Breast epithelium (tissue), 4 donors: ENCODE data around the gene KCTD15. TPM values are rescaled to one million over a fixed set of nuclear protein-coding genes. Genes with fewer than 3 reads are reported as not detected.

Source experiments
- DNase-seq, 2 donors: peaks; one replicate each; pipeline ENCODE4 v3.0.0-alpha.2; 2019; ENCODE audit warnings: low spot score in 2 of 2
- H3K27ac ChIP-seq, 2 donors: fragments of 200-600 bp; sonication (generic) in 1 of 2; one replicate each; pipeline ENCODE4 v1.5.1; 2016 to 2019; ENCODE audit warnings: mild to moderate bottlenecking in 1 of 2
- H3K27me3 ChIP-seq, 2 donors: fragments of 200-600 bp; sonication (generic) in 1 of 2; one replicate each; pipeline versions ENCODE4 v1.5.1 to v1.6.0; 2017 to 2019; ENCODE audit warnings: control low read depth in 1 of 2, mild to moderate bottlenecking in 1 of 2
- H3K36me3 ChIP-seq: fragments of 200-600 bp; one replicate; pipeline ENCODE4 v1.5.1; 2019
- H3K4me1 ChIP-seq, 2 donors: fragments of 200-600 bp; sonication (generic); one replicate each; pipeline ENCODE4 v1.5.1; 2016 to 2019; ENCODE audit warnings: control low read depth in 1 of 2
- H3K4me3 ChIP-seq, 3 donors: fragments of 200-600 bp; sonication (generic); 1 replicate in 2 of 3; 2 replicates in 1 of 3; pipeline ENCODE4 v1.5.1; 2016 to 2019; ENCODE audit warnings: mild to moderate bottlenecking in 3 of 3, moderate library complexity in 2 of 3
- H3K9me3 ChIP-seq, 2 donors: fragments of 200-600 bp; sonication (generic) in 1 of 2; one replicate each; pipeline ENCODE4 v1.5.1; 2016 to 2019; ENCODE audit warnings: control low read depth in 1 of 2
- CTCF ChIP-seq, 3 donors: fragments of 450-650 bp; IDR thresholded peaks; one replicate each; pipeline ENCODE4 v1.5.1; 2016 to 2017; ENCODE audit warnings: antibody characterized with exemption in 3 of 3, mild to moderate bottlenecking in 3 of 3, moderate library complexity in 3 of 3
- POLR2A ChIP-seq: fragments of 450-650 bp; IDR thresholded peaks from one replicate; pipeline ENCODE4 v1.6.1; 2016; ENCODE audit warnings: antibody characterized with exemption, mild to moderate bottlenecking, moderate library complexity
- POLR2AphosphoS5 ChIP-seq, 3 donors: sonication (generic); formaldehyde crosslinking; IDR thresholded peaks; one replicate each; pipeline ENCODE4 v1.6.1; 2017; ENCODE audit warnings: antibody characterized with exemption in 3 of 3
- intact Hi-C: fragments of 100-400 bp; cut with DNase I; formaldehyde crosslinking; loops from one replicate; pipeline ENCODE4 v1.15.1; 2023; ENCODE audit warnings: low total_unique reads
- total RNA-seq, 3 donors: library from RNA; depleted of rRNA; stranded (reverse); fragments of >200 nt; gene quantifications; one replicate each; pipeline ENCODE4 v1.1.0, GENCODE V29; 2016

Gene KCTD15
- total RNA-seq, 3 donors from 2014 or later, result 14.6 to 52.4 (median 36.1) TPM

GRCh38 chr19:33849551-33850147 is 53.0 kb downstream of the KCTD15 start:
- Histone ChIP-seq H3K36me3 (no peaks in the 10 kb centered on the region), H3K27me3 (no peaks in the 10 kb centered on the region), H3K9me3 (peaks cover 4 to 8% of the 10 kb centered on the region in 2 donors), H3K4me3 (no peak overlapping the region), H3K27ac (no peak overlapping the region), H3K4me1 (no peaks in the 10 kb centered on the region)
- TF ChIP-seq CTCF (IDR thresholded peaks at IDR 0.05) (no peak), POLR2AphosphoS5 (IDR thresholded peaks at IDR 0.05) (no peak), POLR2A (no peak)
- DNase-seq, result no peak
- intact Hi-C loops, result no loop called here

- DNase-seq, result no peak
- no peak overlapping the region for H3K4me3 ChIP-seq
- intact Hi-C loops, result no loop called here
These were observed 62.3 kb downstream of the KCTD15 start for GRCh38 chr19:33859016-33859415.

GRCh38 chr19:33860312-33861090 is 63.8 kb downstream of the KCTD15 start:
- intact Hi-C loops, result no loop called here
- Histone ChIP-seq H3K4me1 (no peaks in the 10 kb centered on the region), H3K27ac (no peak overlapping the region), H3K9me3 (no peaks in the 10 kb centered on the region), H3K36me3 (no peaks in the 10 kb centered on the region), H3K27me3 (no peaks in the 10 kb centered on the region), H3K4me3 (no peak overlapping the region)
- TF ChIP-seq CTCF (IDR thresholded peaks at IDR 0.05), result no peak
- DNase-seq, result no peak

More at GRCh38 chr19:33859016-33859415, 62.3 kb downstream of the KCTD15 start:
- TF ChIP-seq POLR2A (no peak), CTCF (IDR thresholded peaks at IDR 0.05) (no peak), POLR2AphosphoS5 (IDR thresholded peaks at IDR 0.05) (no peak)
- no peaks in the 10 kb centered on the region for H3K36me3 ChIP-seq
- H3K27ac ChIP-seq, result no peak overlapping the region
- no peaks in the 10 kb centered on the region for H3K9me3 ChIP-seq
- no peaks in the 10 kb centered on the region for H3K27me3 ChIP-seq
- no peaks in the 10 kb centered on the region for H3K4me1 ChIP-seq

GRCh38 chr19:33861950-33862349 is 65.3 kb downstream of the KCTD15 start:
- no peak for DNase-seq
- intact Hi-C loops, result no loop called here
- Histone ChIP-seq H3K27ac (no peak overlapping the region), H3K4me1 (no peaks in the 10 kb centered on the region), H3K36me3 (no peaks in the 10 kb centered on the region), H3K4me3 (no peak overlapping the region), H3K27me3 (no peaks in the 10 kb centered on the region), H3K9me3 (no peaks in the 10 kb centered on the region)
- TF ChIP-seq POLR2A (no peak), CTCF (IDR thresholded peaks at IDR 0.05) (no peak), POLR2AphosphoS5 (IDR thresholded peaks at IDR 0.05) (no peak)

- TF ChIP-seq POLR2AphosphoS5 (IDR thresholded peaks at IDR 0.05) (no peak), POLR2A (no peak), CTCF (IDR thresholded peaks at IDR 0.05) (no peak)
- DNase-seq, result peak in 1 of 2 donors; percentile 10
- peaks cover 0 to 5% of the 10 kb centered on the region in 2 donors for H3K4me1 ChIP-seq
- intact Hi-C loops, result no loop called here
- H3K36me3 ChIP-seq, result no peaks in the 10 kb centered on the region
- H3K9me3 ChIP-seq, result no peaks in the 10 kb centered on the region
- no peak overlapping the region for H3K4me3 ChIP-seq
- H3K27ac ChIP-seq, result no peak overlapping the region
- no peaks in the 10 kb centered on the region for H3K27me3 ChIP-seq
These were observed 66.3 kb downstream of the KCTD15 start for GRCh38 chr19:33862981-33863380.
